Skeletal muscle satellite cell (primary cell): ENCODE results near the gene RGS6.
A peak's percentile ranks its signal among the peaks of the same experiment; 100 is the strongest.

Experiments used
- H3K27me3 ChIP-seq: 2 replicates; pipeline ENCODE4 v1.7.0; 2013; ENCODE audit warnings: low read length; ENCODE audit not compliant: control insufficient read depth, insufficient read depth
- H3K36me3 ChIP-seq: 2 replicates; pipeline ENCODE4 v1.7.0; 2013; ENCODE audit warnings: mild to moderate bottlenecking, control low read depth, low read length; ENCODE audit not compliant: insufficient read depth
- H3K4me1 ChIP-seq: 2 replicates; pipeline ENCODE4 v1.7.0; 2013; ENCODE audit warnings: low read length; ENCODE audit not compliant: control insufficient read depth, insufficient read depth
- H3K4me2 ChIP-seq: 2 replicates; pipeline ENCODE4 v1.7.0; 2013; ENCODE audit warnings: mild to moderate bottlenecking, low read length
- H3K4me3 ChIP-seq: 2 replicates; pipeline ENCODE4 v1.7.0; 2013; ENCODE audit warnings: low read length
- H3K9ac ChIP-seq: 2 replicates; pipeline ENCODE4 v1.7.0; 2013; ENCODE audit warnings: mild to moderate bottlenecking, low read depth, low read length, moderate library complexity
- H3K9me3 ChIP-seq: replicated peaks from 2 replicates; pipeline ENCODE4 v1.7.0; 2013; ENCODE audit warnings: mild to moderate bottlenecking, control low read depth, low read length

Gene RGS6

DNA sequence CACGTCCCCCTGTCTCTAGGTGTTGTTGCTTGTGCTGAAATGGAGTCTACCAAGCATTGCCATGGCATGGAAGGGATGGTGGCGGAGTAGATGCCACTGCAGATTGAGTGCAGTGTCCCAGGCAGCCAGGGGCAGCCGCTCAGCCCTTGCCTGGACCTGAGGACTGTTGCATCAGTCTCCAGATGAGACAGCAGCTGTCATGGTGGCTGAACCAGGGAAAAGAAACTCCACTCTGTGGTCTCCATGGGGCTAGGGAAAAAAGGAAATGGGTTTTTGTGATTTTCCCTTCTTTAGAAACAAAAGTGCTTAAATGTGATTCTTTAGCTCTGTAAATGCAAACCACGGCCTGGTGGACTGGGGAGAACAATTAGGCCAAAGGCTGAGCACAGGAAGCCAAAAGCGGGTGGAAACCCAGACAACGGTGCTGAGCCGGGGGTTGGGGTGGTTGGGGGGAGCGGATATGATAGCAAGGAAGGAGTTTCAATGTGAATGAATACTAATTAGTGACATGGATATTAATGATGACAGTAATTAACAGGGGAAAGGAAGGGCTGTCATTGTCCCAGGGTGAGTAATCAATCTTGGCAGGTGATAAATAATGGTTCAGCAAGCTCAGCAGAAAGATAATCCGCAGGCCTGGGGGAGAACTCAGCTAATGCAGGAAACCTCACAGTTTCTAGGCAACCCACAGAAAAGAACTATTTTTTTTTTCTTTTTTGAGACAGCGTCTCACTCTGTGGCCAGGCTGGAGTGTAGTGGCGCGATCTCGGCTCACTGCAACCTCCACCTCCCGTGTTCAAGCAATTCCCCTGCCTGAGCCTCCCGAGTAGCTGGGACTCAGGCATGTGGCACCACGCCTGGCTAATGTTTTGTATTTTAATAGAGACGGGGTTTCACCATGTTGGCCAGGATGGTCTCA lies 519.1 kb downstream of the RGS6 start:
- Histone ChIP-seq H3K36me3 (no peaks in the 10 kb centered on the region), H3K4me1 (no peaks in the 10 kb centered on the region), H3K27me3 (peaks cover 23% of the 10 kb centered on the region), H3K4me3 (no peak overlapping the region), H3K4me2 (no peak overlapping the region), H3K9ac (no peak overlapping the region), H3K9me3 (no peaks in the 10 kb centered on the region)

DNA sequence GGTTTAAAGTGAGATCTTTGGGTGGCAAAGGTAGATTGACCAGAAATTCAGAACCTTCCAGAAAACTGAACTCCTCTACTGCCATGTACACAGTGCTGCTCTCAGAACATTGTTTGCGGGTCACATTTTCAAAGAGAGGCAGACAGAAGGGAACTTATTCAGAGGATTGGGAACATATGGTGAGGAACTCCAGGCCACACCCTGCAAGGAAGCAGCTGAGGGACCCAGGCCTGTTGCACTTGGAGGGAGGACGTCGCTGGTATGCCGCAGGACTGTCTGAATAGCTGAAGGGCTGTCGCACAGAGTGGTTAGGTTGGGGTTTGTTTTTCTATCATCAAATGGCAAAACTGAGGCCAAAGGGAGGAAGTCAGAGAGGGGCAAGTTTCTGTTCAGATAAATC lies 520.5 kb downstream of the RGS6 start:
- Histone ChIP-seq H3K9ac (no peak overlapping the region), H3K4me2 (no peak overlapping the region), H3K4me3 (no peak overlapping the region), H3K9me3 (no peaks in the 10 kb centered on the region), H3K36me3 (no peaks in the 10 kb centered on the region), H3K4me1 (no peaks in the 10 kb centered on the region), H3K27me3 (peaks cover 26% of the 10 kb centered on the region)

DNA sequence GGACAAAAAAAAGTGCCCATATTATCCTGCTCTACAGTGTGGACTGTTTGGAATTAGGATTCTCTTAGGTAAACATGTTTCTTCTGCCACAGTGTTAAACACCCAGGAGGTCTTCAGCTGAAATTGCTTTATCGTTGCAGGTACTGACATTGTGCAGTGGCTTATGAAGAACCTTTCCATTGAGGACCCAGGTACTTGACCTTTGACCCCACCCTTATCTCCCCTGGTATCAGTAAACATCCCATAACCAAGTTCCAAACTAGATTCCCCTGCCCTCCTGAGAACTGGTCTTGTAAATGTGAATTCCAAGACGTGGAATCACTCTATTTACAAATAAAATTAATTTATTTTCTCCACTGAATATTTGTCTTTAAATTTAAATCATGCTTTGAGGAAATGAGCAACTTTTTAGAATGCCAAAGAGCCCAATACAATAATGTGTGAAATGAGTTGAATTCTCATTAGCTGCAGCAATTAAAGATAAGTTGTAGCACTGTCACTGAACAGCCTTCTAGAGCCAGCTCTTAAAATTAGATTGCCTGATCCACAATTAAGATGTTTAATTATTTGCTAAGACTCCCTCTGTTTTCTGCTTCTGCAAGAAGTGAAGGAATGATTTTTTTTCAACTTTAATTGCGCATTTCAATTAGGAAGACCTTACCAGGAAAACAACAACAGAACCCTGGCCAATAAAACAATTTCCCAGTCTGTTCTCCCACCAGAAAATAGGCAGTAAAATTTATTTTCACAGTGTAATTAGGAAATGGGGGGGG lies 522.3 kb downstream of the RGS6 start:
- no peak overlapping the region for H3K4me2 ChIP-seq
- no peaks in the 10 kb centered on the region for H3K4me1 ChIP-seq
- no peaks in the 10 kb centered on the region for H3K9me3 ChIP-seq
- H3K27me3 ChIP-seq: peaks cover 28% of the 10 kb centered on the region
- H3K4me3 ChIP-seq: no peak overlapping the region
- H3K9ac ChIP-seq: no peak overlapping the region
- no peaks in the 10 kb centered on the region for H3K36me3 ChIP-seq

DNA sequence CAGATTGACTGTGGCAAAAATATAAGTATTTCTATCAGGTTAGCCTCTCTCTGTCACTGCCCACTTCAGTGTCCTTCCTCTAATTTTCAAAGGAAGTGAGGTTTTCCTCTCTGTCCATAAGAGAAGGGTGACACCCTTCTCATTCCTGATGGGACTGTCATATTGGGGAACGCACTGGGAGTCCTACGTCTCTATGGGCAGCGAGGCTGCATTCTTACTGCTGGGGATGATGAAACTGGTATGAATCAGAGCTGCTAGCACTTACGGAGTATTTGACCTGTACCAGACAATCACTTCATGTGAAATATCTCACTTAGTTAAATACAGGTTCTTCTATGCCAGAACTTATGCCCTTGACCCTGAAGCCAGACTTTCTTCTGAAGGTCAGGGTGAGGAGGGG lies 525.4 kb downstream of the RGS6 start:
- peaks cover 33% of the 10 kb centered on the region for H3K27me3 ChIP-seq
- no peaks in the 10 kb centered on the region for H3K36me3 ChIP-seq
- no peak overlapping the region for H3K4me3 ChIP-seq
- no peak overlapping the region for H3K4me2 ChIP-seq
- H3K9me3 ChIP-seq: no peaks in the 10 kb centered on the region
- H3K4me1 ChIP-seq: no peaks in the 10 kb centered on the region
- no peak overlapping the region for H3K9ac ChIP-seq

DNA sequence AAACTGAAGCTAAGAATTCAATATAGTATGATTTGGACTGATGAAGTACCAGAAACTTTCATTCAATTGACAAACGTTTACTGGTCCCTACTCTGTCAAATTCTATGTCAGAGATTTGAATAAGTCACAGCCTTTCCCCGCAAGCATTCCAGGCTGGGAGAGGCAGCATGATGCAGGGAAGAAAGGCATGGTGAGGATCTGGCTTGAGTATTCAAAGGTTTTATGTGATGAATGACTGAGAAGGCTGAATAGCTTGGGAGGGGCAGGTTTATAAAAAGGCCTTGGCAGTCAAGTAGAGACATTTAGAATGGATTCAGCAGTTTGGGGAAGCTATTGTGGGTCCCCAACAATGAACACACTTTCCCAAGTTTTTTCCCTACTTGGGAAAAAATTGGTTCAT lies 529.8 kb downstream of the RGS6 start:
- no peak overlapping the region for H3K4me2 ChIP-seq
- no peak overlapping the region for H3K9ac ChIP-seq
- no peaks in the 10 kb centered on the region for H3K36me3 ChIP-seq

DNA sequence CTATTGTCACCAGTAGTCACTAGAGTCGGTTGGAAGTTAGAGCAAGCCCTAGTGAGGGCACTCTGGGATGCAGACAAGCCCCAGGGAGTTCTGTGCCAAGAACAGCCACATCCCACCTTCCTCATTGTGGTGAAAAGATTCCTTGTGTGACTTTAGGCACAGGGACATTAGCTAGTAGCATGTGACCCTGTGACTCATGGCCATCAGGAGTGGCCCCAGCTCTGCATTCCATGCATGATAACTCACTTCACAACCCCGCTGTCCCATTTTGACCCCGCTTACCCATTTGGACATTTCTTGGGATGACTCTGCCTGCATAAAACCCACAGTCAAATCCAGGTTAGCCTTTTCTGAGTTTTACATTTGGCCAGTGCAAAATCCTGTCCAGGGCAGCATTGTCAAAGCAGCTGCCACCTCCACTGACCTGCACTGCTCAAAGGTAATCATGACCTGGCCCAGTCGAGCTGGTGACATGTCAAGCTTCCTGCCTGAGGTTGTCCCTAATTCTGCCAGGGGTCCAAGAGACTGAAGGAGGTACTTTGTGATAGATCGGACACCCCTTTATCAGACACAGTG lies 531.1 kb downstream of the RGS6 start:
- Histone ChIP-seq H3K36me3 (no peaks in the 10 kb centered on the region), H3K4me3 (no peak overlapping the region), H3K4me1 (no peaks in the 10 kb centered on the region), H3K9ac (no peak overlapping the region), H3K9me3 (peaks cover 4% of the 10 kb centered on the region), H3K27me3 (peaks cover 11% of the 10 kb centered on the region), H3K4me2 (no peak overlapping the region)

More for the DNA sequence above, 529.8 kb downstream of the RGS6 start:
- peaks cover 11% of the 10 kb centered on the region for H3K27me3 ChIP-seq
- peaks cover 4% of the 10 kb centered on the region for H3K9me3 ChIP-seq
- H3K4me1 ChIP-seq: no peaks in the 10 kb centered on the region
- H3K4me3 ChIP-seq: no peak overlapping the region

DNA sequence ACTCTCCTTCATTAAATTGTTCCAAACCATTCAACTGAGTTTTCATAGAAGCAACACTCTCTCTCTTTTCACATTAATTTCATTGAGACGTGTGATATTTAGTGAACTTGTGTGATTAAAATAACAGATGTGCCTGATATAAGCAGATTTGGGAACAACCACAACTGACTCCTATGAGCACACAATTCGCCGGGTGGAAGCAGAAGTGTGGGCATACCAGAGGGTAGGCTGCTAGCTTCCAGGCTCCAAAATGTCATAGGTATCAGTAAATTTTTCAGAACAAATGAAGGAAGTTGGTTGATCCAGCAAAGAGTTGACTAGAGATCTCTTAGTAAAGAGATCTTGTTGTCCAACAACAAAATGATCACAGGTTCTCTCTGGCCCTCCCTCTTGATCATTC lies 532.0 kb downstream of the RGS6 start:
- Histone ChIP-seq H3K4me3 (no peak overlapping the region), H3K9me3 (peaks cover 4% of the 10 kb centered on the region), H3K36me3 (no peaks in the 10 kb centered on the region)

DNA sequence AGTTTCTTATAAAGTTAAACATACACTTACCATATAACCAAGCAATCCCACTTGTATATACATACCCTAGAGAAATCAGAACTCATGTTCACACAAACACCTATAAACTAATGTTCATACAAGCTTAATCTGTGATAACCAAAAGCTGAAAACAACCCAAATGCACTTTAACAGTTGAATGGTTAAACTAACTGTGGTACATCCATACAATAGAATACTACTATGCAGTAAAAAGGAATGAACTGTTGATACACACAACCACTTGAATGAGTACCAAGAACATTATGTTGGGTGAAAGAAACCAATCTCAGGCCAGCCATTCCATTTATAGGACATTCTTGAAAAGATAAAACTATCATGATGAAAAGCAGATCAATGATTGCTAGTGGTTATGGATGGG lies 534.1 kb downstream of the RGS6 start:
- no peaks in the 10 kb centered on the region for H3K36me3 ChIP-seq

More for the DNA sequence above, 532.0 kb downstream of the RGS6 start:
- Histone ChIP-seq H3K9ac (no peak overlapping the region), H3K27me3 (peaks cover 9% of the 10 kb centered on the region), H3K4me1 (no peaks in the 10 kb centered on the region), H3K4me2 (no peak overlapping the region)

DNA sequence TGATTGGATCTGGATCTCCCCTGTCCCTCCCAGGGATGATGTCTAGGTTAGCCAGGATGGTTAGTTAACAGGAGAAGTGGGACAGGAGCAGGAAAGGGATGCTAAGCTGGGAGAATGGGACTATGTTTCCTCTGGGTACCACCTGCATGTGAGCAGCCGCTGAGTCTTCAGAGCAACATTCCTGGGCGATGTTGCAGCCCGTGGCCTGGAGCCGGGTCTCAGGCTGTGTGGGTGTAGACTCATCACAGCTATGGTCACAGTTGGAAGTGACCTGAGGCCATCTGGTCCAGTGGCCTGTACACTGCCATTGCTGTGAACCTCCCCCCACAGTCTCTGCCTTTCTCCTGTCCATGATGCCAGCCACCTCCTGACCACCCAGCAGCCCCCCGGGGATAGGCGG lies 539.1 kb downstream of the RGS6 start:
- H3K4me2 ChIP-seq: no peak overlapping the region
- H3K9me3 ChIP-seq: no peaks in the 10 kb centered on the region
- no peaks in the 10 kb centered on the region for H3K4me1 ChIP-seq
- H3K9ac ChIP-seq: no peak overlapping the region
- H3K36me3 ChIP-seq: no peaks in the 10 kb centered on the region
- H3K4me3 ChIP-seq: no peak overlapping the region
- peaks cover 4% of the 10 kb centered on the region for H3K27me3 ChIP-seq

More for the DNA sequence above, 534.1 kb downstream of the RGS6 start:
- Histone ChIP-seq H3K4me3 (no peak overlapping the region), H3K9ac (no peak overlapping the region), H3K27me3 (peaks cover 4% of the 10 kb centered on the region), H3K4me2 (no peak overlapping the region), H3K9me3 (peaks cover 4% of the 10 kb centered on the region), H3K4me1 (no peaks in the 10 kb centered on the region)

DNA sequence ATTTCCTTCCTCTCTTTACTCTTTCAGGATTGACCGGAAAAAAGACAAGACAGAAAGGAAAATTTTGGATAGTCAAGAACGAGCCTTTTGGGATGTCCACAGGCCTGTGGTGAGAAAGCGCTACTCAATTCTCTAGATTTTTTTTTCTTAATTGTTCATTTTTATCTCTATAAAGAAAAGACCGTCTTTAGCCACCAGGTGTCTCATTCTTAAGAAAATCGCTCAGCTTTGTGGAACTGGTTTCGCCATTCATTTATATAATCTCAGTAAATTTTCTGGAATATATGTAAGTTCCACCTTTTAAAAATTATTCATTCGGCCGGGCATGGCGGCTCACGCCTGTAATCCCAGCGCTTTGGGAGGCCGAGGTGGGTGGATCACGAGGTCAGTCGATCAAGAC lies 540.6 kb downstream of the RGS6 start:
- no peak overlapping the region for H3K4me2 ChIP-seq

DNA sequence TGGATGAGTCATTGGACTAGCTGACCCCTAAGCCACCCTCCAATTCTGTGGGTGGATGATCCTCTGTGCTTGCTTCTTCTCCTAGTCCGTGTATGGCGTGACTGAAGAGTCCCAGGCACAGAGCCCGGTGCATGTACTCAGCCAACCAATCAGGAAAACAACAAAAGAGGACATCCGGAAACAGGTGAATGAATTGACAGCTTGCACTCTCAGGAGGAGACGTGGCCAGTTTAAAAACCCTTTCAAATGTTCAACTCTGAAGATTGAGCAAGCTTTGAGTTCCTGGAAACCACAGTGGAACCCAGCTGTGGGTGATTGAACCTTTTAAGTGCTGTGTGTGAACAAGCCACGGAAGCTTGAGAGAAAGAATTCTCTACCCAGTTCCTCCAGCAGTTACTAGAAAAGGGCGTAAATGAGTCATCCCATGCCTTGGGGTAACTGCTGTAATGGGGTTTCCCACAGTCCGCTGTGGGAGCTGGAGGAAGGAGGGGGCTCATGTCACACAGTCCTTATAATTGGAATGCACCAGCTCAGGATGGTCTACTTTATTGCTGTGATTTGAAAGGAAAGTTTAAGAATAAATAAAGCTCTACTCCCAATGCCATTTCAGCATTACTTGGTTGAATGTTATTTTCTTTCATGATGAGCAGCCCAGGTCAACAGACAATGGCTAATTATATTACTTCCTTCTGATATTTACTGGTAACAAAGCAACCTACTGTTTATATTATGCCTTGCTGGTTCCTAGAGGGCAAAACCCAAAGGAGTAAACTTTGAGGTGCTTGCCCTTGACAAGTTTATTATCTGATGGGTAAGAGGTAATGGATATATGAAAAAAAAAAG lies 544.6 kb downstream of the RGS6 start:
- Histone ChIP-seq H3K4me1 (peaks cover 3% of the 10 kb centered on the region), H3K9ac (no peak overlapping the region), H3K27me3 (peaks cover 44% of the 10 kb centered on the region), H3K9me3 (no peaks in the 10 kb centered on the region), H3K36me3 (no peaks in the 10 kb centered on the region), H3K4me2 (peak overlapping the region; percentile 8), H3K4me3 (no peak overlapping the region)

More for the DNA sequence above, 540.6 kb downstream of the RGS6 start:
- H3K9ac ChIP-seq: no peak overlapping the region
- no peaks in the 10 kb centered on the region for H3K9me3 ChIP-seq
- H3K4me1 ChIP-seq: peaks cover 3% of the 10 kb centered on the region
- H3K27me3 ChIP-seq: peaks cover 12% of the 10 kb centered on the region
- H3K4me3 ChIP-seq: no peak overlapping the region
- no peaks in the 10 kb centered on the region for H3K36me3 ChIP-seq
